Measurements from ENCODE around the gene PIGN. TPM values are rescaled to one million over a fixed set of nuclear protein-coding genes. Genes with fewer than 3 reads are reported as not detected.

The PIGN gene
- total and polyA plus RNA-seq, 2 donors (not counting 1 experiment from before 2014, with no cell fraction given): 2.7 to 37.3 TPM

DNA sequence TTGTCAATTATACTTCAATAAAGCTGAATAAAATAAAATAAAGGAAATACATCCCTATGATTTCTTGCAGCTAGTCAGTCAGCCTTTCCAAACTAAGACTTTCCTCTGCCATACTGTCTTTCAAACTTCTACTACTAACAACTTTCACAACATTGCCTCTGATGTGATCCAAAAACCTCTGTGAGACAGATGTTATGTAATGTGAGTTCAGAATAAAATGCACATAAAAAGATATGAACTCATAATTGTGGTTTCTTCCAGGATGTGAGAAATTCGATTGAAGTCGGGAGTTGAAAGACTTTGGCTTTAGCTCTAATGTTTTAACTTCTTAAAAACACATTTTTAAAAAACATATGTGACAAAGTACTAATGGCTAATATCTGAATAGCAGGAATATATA lies 98.7 kb downstream of the PIGN start:
- no peak for DNase-seq
- ChIA-PET CTCF (interaction anchor here (1.5 kb wide), 1 partner anchor 43 kb away, joined by 4 read pairs; no protein-coding TSS in a partner anchor), POLR2A (no interaction called here)
- Mint-ChIP-seq H3K27me3 (no peaks in the 10 kb centered on the region), H3K4me3 (no peak overlapping the region), H3K9me3 (ENCODE audit: insufficient read depth) (no peaks in the 10 kb centered on the region), H3K27ac (no peak overlapping the region), H3K4me1 (no peaks in the 10 kb centered on the region)
- TF ChIP-seq EZH2 (IDR thresholded peaks at IDR 0.05; ENCODE audit: borderline replicate concordance, insufficient read depth, low read depth, low read length, poor library complexity, severe bottlenecking) (no peak), CTCF (IDR thresholded peaks at IDR 0.05) (no peak)
- H3K9ac ChIP-seq (ENCODE audit: low read length): no peak overlapping the region
- no CpG with 5 or more reads among the region's 2 CpGs for WGBS (ENCODE audit: insufficient coverage)
- H2AFZ ChIP-seq (ENCODE audit: insufficient read depth, low read depth, low read length, poor library complexity, severe bottlenecking): no peak overlapping the region
- H3K36me3 ChIP-seq (replicated peaks in 1 of 2; ENCODE audit: control extremely low read depth in 1 of 2, control insufficient read depth in 1 of 2, extremely low read depth in 1 of 2, insufficient read depth in 2 of 2, low read length in 1 of 2): peaks cover 7 to 16% of the 10 kb centered on the region in 2 experiments
- H3K27me3 ChIP-seq (replicated peaks in 1 of 4; ENCODE audit: control extremely low read depth in 1 of 4, control insufficient read depth in 3 of 4, insufficient read depth in 4 of 4, low read length in 3 of 4): no peaks in the 10 kb centered on the region
- ATAC-seq (ENCODE audit: low read depth): no peak
- no peaks in the 10 kb centered on the region for H4K20me1 ChIP-seq (ENCODE audit: control insufficient read depth, insufficient read depth, low read length, poor library complexity, severe bottlenecking)
- no peaks in the 10 kb centered on the region for H3K9me3 ChIP-seq (ENCODE audit: control extremely low read depth in 1 of 3, control insufficient read depth in 2 of 3, insufficient read depth in 1 of 3, low read length in 2 of 3)
- no peaks in the 10 kb centered on the region for H3K4me1 ChIP-seq (ENCODE audit: control insufficient read depth in 2 of 2, insufficient read depth in 2 of 2, low read length in 2 of 2)
- H3K27ac ChIP-seq (ENCODE audit: low read length in 2 of 2): no peak overlapping the region
- H3K79me2 ChIP-seq (ENCODE audit: control insufficient read depth, insufficient read depth, low read length): no peaks in the 10 kb centered on the region
- H3K4me3 ChIP-seq (ENCODE audit: control extremely low read depth in 1 of 5, extremely low read depth in 1 of 5, insufficient read depth in 1 of 5, low read depth in 2 of 5, low read length in 4 of 5): no peak overlapping the region
- intact Hi-C loops (cut with micrococcal nuclease): no loop called here
- no peak overlapping the region for H3K4me2 ChIP-seq (replicated peaks; ENCODE audit: low read depth, low read length, poor library complexity, severe bottlenecking)

DNA sequence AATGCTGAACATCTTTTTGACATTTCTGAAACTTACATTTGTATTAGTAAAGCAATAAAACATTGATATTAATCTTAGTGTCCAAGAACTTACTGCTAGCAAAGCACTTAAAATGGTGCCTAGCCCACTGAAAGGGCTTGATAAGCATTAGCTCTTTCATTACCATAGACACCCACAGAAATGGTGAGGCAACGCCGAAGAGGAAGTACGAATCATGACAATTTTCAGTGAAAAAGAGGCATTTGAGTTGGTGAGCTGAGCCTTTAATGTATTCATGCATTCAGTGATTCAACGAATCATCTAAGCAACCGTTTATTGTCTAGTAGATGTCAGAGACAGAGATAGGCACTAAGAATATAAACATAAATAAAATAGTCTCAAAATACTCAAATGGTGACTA lies 101.1 kb downstream of the PIGN start:
- Histone ChIP-seq H3K4me3 (ENCODE audit: control extremely low read depth in 1 of 5, extremely low read depth in 1 of 5, insufficient read depth in 1 of 5, low read depth in 2 of 5, low read length in 4 of 5) (no peak overlapping the region), H3K36me3 (replicated peaks in 1 of 2; ENCODE audit: control extremely low read depth in 1 of 2, control insufficient read depth in 1 of 2, extremely low read depth in 1 of 2, insufficient read depth in 2 of 2, low read length in 1 of 2) (peaks cover 7 to 16% of the 10 kb centered on the region in 2 experiments), H3K27ac (ENCODE audit: low read length in 2 of 2) (no peak overlapping the region), H3K27me3 (replicated peaks in 1 of 4; ENCODE audit: control extremely low read depth in 1 of 4, control insufficient read depth in 3 of 4, insufficient read depth in 4 of 4, low read length in 3 of 4) (no peaks in the 10 kb centered on the region), H3K4me2 (replicated peaks; ENCODE audit: low read depth, low read length, poor library complexity, severe bottlenecking) (no peak overlapping the region), H3K9me3 (ENCODE audit: control extremely low read depth in 1 of 3, control insufficient read depth in 2 of 3, insufficient read depth in 1 of 3, low read length in 2 of 3) (no peaks in the 10 kb centered on the region), H4K20me1 (ENCODE audit: control insufficient read depth, insufficient read depth, low read length, poor library complexity, severe bottlenecking) (no peaks in the 10 kb centered on the region), H3K79me2 (ENCODE audit: control insufficient read depth, insufficient read depth, low read length) (no peaks in the 10 kb centered on the region), H2AFZ (ENCODE audit: insufficient read depth, low read depth, low read length, poor library complexity, severe bottlenecking) (no peak overlapping the region), H3K4me1 (ENCODE audit: control insufficient read depth in 2 of 2, insufficient read depth in 2 of 2, low read length in 2 of 2) (no peaks in the 10 kb centered on the region), H3K9ac (ENCODE audit: low read length) (no peak overlapping the region)
- WGBS (ENCODE audit: insufficient coverage): no CpG with 5 or more reads among the region's 5 CpGs
- no peak for ATAC-seq (ENCODE audit: low read depth)
- Mint-ChIP-seq H3K4me3 (no peak overlapping the region), H3K27me3 (no peaks in the 10 kb centered on the region), H3K4me1 (no peaks in the 10 kb centered on the region), H3K9me3 (ENCODE audit: insufficient read depth) (no peaks in the 10 kb centered on the region), H3K27ac (no peak overlapping the region)
- ChIA-PET POLR2A (no interaction called here), CTCF (no interaction called here)
- no peak for DNase-seq
- no peak for TF ChIP-seq CTCF (IDR thresholded peaks at IDR 0.05)
- TF ChIP-seq EZH2 (IDR thresholded peaks at IDR 0.05; ENCODE audit: borderline replicate concordance, insufficient read depth, low read depth, low read length, poor library complexity, severe bottlenecking): no peak
- intact Hi-C loops (cut with micrococcal nuclease): no loop called here

Data from B cell (primary cell).